Suppressor macrophage treated with lipopolysaccharide for 4 hours (primary cell): ENCODE results near the gene LARP1.
"Not testable (repeated sequence)": the region's sequence is repeated elsewhere in the genome, so short reads cannot be mapped to it uniquely, and the experiment has no call there.

Experiments used
- DNase-seq: peaks from one replicate; pipeline ENCODE4 v3.0.0-alpha.2; 2020

The LARP1 gene

GRCh38 chr5:154755361-154756008 lies at the start of gene LARP1:
LARP1 (plus strand) TSS chr5:154755377; CDS start chr5:154755758, 381 bp downstream.
- DNase-seq = peak; percentile 31

- DNase-seq = no peak
Measured at GRCh38 chr5:154706416-154706815, 48.8 kb upstream of the LARP1 start.

- no peak for DNase-seq
Measured at GRCh38 chr5:154707641-154708040, 47.5 kb upstream of the LARP1 start.

- no peak for DNase-seq
Measured at GRCh38 chr5:154708207-154708606, 47.0 kb upstream of the LARP1 start.

- DNase-seq = peak; percentile 76
Measured at GRCh38 chr5:154708846-154709245, 46.3 kb upstream of the LARP1 start.

GRCh38 chr5:154709368-154710305 lies 45.5 kb upstream of the LARP1 start:
- no peak for DNase-seq

GRCh38 chr5:154712518-154713437 lies 42.4 kb upstream of the LARP1 start:
- no peak for DNase-seq

GRCh38 chr5:154713615-154714125 lies 41.5 kb upstream of the LARP1 start:
- peak; percentile 32 for DNase-seq

GRCh38 chr5:154714266-154714986 lies 40.8 kb upstream of the LARP1 start:
- peak; percentile 89 for DNase-seq

- no peak for DNase-seq
Measured at GRCh38 chr5:154721481-154722058, 33.6 kb upstream of the LARP1 start.

GRCh38 chr5:154722097-154722496 lies 33.1 kb upstream of the LARP1 start:
- DNase-seq = no peak

- no peak for DNase-seq
Measured at GRCh38 chr5:154722936-154723335, 32.2 kb upstream of the LARP1 start.

- DNase-seq = no peak
Measured at GRCh38 chr5:154723740-154724505, 31.3 kb upstream of the LARP1 start.

- no peak for DNase-seq
Measured at GRCh38 chr5:154727361-154727760, 27.8 kb upstream of the LARP1 start.

- DNase-seq = no peak
Measured at GRCh38 chr5:154728939-154729588, 26.1 kb upstream of the LARP1 start.

- no peak for DNase-seq
Measured at GRCh38 chr5:154729613-154730012, 25.6 kb upstream of the LARP1 start.

- DNase-seq = not testable (repeated sequence)
Measured at GRCh38 chr5:154730761-154731160, 24.4 kb upstream of the LARP1 start.

GRCh38 chr5:154732212-154732611 lies 23.0 kb upstream of the LARP1 start:
- DNase-seq = no peak

- DNase-seq = peak; percentile 91
Measured at GRCh38 chr5:154734370-154735248, 20.6 kb upstream of the LARP1 start.
